GM12873 (cell line): ENCODE measurements around the gene SGMS1.

Experiments
- CTCF ChIP-seq: IDR thresholded peaks from 2 replicates; pipeline ENCODE4 v1.5.1; 2012; ENCODE audit warnings: low read depth, mild to moderate bottlenecking, moderate library complexity, low read length, control low read depth; ENCODE audit not compliant: insufficient read depth; ENCODE audit errors: missing control alignments

Gene SGMS1

GRCh38 chr10:50605269-50605950 is 18.3 kb downstream of the SGMS1 start:
- TF ChIP-seq CTCF: no peak

GRCh38 chr10:50604809-50605208 is 18.9 kb downstream of the SGMS1 start:
- no peak for TF ChIP-seq CTCF

- no peak for TF ChIP-seq CTCF
These were observed 19.6 kb downstream of the SGMS1 start for GRCh38 chr10:50604049-50604640.

- no peak for TF ChIP-seq CTCF
These were observed 20.5 kb downstream of the SGMS1 start for GRCh38 chr10:50603151-50603850.

GRCh38 chr10:50601974-50602373 is 21.8 kb downstream of the SGMS1 start:
- no peak for TF ChIP-seq CTCF

- no peak for TF ChIP-seq CTCF
These were observed 22.8 kb downstream of the SGMS1 start for GRCh38 chr10:50600831-50601477.

- TF ChIP-seq CTCF: no peak
These were observed 23.5 kb downstream of the SGMS1 start for GRCh38 chr10:50600286-50600685.
